ENCODE results near the gene DDX1.

DDX1 gene

DNA sequence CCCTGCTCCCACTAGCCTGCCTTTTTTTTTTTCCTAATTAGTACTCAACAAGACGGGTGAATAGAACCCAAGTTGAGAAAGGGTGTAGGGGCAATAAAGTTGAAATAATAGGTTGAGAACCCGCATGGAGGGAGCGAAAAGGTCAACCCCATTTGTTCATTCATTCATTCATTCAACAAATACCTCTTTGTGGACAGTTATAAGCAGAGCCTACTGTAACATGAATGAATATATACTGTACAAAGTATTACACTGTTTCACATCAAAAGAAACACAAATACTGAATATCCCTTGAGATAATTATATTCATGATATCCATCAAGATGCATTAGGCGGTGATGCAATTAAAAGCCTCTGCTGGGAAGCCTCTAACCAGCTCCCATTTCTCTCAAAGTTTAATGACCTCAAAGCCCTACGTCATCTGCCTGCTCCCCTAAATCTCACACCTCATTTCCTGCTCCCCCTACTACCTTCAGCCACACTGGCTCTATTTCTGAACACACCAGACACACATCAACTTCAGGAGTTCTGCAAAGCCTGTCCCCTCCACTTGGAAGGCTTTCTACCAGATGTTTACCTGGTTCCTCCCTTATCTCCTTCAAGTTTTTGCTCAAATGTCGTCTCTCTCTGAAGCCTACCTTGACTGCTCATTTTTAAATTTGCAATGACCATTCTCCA, 29.2 kb upstream of the DDX1 start:
- Histone ChIP-seq H3K4me3 (ENCODE audit: low read length, poor library complexity, severe bottlenecking) (peak overlapping the region; percentile 86), H3K9me2 (replicated peaks; ENCODE audit: low read depth, low read length) (no peaks in the 10 kb centered on the region), H3K27me3 (ENCODE audit: insufficient read depth, low read length, poor library complexity, severe bottlenecking) (no peaks in the 10 kb centered on the region), H3K4me1 (ENCODE audit: insufficient read depth, low read length, poor library complexity, severe bottlenecking) (peaks cover 38% of the 10 kb centered on the region), H2AFZ (ENCODE audit: low read length) (peak overlapping the region; percentile 97; the same call in 1 of the 2 replicates), H3K4me2 (ENCODE audit: low read depth, low read length, poor library complexity, severe bottlenecking) (peak overlapping the region; percentile 95), H3K79me2 (ENCODE audit: insufficient read depth, low read length) (peaks cover 40% of the 10 kb centered on the region), H3K9me3 (ENCODE audit: insufficient read depth, low read depth, low read length) (no peaks in the 10 kb centered on the region), H3K9ac (ENCODE audit: low read depth, low read length, poor library complexity, severe bottlenecking) (peak overlapping the region; percentile 82), H3K36me3 (ENCODE audit: insufficient read depth, low read length) (no peaks in the 10 kb centered on the region), H4K20me1 (ENCODE audit: insufficient read depth, low read length, poor library complexity, severe bottlenecking) (no peaks in the 10 kb centered on the region), H3F3A (ENCODE audit: low read depth) (no peaks in the 10 kb centered on the region)
- no peak for TF ChIP-seq EZH2phosphoT487 (IDR thresholded peaks at IDR 0.05; ENCODE audit: borderline replicate concordance)
- TF ChIP-seq, protein P1, sequence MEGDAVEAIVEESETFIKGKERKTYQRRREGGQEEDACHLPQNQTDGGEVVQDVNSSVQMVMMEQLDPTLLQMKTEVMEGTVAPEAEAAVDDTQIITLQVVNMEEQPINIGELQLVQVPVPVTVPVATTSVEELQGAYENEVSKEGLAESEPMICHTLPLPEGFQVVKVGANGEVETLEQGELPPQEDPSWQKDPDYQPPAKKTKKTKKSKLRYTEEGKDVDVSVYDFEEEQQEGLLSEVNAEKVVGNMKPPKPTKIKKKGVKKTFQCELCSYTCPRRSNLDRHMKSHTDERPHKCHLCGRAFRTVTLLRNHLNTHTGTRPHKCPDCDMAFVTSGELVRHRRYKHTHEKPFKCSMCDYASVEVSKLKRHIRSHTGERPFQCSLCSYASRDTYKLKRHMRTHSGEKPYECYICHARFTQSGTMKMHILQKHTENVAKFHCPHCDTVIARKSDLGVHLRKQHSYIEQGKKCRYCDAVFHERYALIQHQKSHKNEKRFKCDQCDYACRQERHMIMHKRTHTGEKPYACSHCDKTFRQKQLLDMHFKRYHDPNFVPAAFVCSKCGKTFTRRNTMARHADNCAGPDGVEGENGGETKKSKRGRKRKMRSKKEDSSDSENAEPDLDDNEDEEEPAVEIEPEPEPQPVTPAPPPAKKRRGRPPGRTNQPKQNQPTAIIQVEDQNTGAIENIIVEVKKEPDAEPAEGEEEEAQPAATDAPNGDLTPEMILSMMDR (conservative IDR thresholded peaks at IDR 0.05; ENCODE audit: low read length), result no peak

DNA sequence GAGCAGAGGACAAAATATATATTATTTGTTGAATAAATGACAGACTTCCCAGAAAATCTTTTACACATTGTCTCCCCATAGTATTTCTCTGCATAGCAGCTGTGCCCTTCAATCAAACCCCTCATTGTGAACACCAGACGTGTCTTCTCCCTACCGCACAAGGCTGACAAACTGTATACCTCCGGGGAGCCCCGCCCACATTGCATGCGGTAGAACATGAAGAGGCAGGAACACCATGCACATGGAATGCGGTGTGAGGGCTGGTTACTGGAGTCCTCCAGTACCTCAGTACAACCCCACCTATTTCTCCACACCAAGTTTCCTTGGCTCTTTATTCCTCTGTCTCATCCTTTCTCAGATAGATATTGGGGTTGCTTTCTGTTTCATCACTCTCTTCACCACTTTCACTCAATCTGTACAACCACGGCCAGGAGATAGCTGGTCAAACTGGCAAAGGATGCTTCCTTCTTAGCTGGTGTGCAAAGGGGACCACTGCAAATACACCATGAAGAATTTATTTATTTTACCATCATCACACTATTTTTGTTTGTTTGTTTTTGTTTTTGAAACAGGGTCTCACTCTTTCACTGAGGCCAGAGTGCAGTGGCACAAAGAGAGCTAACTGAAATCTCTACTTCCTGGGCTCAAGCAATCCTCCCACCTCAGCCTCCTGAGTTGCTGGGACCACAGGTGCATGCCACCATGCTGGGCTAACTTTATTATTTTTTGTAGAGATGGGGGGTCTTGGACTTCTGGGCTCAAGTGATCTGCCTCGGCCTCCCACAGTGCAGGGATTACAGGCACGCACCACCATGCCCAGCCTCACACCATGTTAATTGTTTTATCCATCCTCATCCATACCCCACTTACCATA, 28.2 kb upstream of the DDX1 start:
- Histone ChIP-seq H3K79me2 (ENCODE audit: insufficient read depth, low read length) (peaks cover 32% of the 10 kb centered on the region), H3K9me3 (ENCODE audit: insufficient read depth, low read depth, low read length) (no peaks in the 10 kb centered on the region), H3K9ac (ENCODE audit: low read depth, low read length, poor library complexity, severe bottlenecking) (no peak overlapping the region), H4K20me1 (ENCODE audit: insufficient read depth, low read length, poor library complexity, severe bottlenecking) (no peaks in the 10 kb centered on the region), H3K9me2 (replicated peaks; ENCODE audit: low read depth, low read length) (no peaks in the 10 kb centered on the region), H3K36me3 (ENCODE audit: insufficient read depth, low read length) (no peaks in the 10 kb centered on the region), H3K4me1 (ENCODE audit: insufficient read depth, low read length, poor library complexity, severe bottlenecking) (peaks cover 30% of the 10 kb centered on the region), H3K27me3 (ENCODE audit: insufficient read depth, low read length, poor library complexity, severe bottlenecking) (no peaks in the 10 kb centered on the region), H3F3A (ENCODE audit: low read depth) (no peaks in the 10 kb centered on the region), H3K4me3 (ENCODE audit: low read length, poor library complexity, severe bottlenecking) (no peak overlapping the region), H3K4me2 (ENCODE audit: low read depth, low read length, poor library complexity, severe bottlenecking) (no peak overlapping the region), H2AFZ (ENCODE audit: low read length) (no peak overlapping the region)
- TF ChIP-seq, protein P1 (conservative IDR thresholded peaks at IDR 0.05; ENCODE audit: low read length), result no peak
- no peak for TF ChIP-seq EZH2phosphoT487 (IDR thresholded peaks at IDR 0.05; ENCODE audit: borderline replicate concordance)

DNA sequence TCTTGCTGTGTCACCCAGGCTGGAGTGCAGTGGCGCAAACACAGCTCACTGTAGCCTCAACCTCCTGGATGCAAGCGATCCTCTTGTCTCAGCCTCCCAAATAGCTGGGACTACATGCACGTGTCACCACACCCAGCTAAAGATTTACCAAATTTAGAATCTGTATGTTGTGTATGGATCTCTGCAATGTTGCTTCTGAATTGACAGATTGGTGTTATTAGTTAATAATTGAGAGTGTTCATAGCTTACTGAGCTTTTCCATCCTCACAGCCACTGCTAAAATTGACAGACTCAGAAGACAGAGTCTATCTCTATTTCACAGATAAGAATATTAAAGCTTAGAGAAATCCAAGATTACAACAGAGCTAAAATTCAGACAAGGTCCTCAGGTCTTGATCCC, 26.3 kb upstream of the DDX1 start:
- no peaks in the 10 kb centered on the region for H3K27me3 ChIP-seq (ENCODE audit: insufficient read depth, low read length, poor library complexity, severe bottlenecking)
- H4K20me1 ChIP-seq (ENCODE audit: insufficient read depth, low read length, poor library complexity, severe bottlenecking), result no peaks in the 10 kb centered on the region
- H3F3A ChIP-seq (ENCODE audit: low read depth), result no peaks in the 10 kb centered on the region
- no peaks in the 10 kb centered on the region for H3K9me2 ChIP-seq (replicated peaks; ENCODE audit: low read depth, low read length)
- H3K79me2 ChIP-seq (ENCODE audit: insufficient read depth, low read length), result peaks cover 13% of the 10 kb centered on the region
- H3K4me2 ChIP-seq (ENCODE audit: low read depth, low read length, poor library complexity, severe bottlenecking), result no peak overlapping the region
- H3K36me3 ChIP-seq (ENCODE audit: insufficient read depth, low read length), result no peaks in the 10 kb centered on the region
- H3K9me3 ChIP-seq (ENCODE audit: insufficient read depth, low read depth, low read length), result no peaks in the 10 kb centered on the region
- TF ChIP-seq EZH2phosphoT487 (IDR thresholded peaks at IDR 0.05; ENCODE audit: borderline replicate concordance), result no peak
- TF ChIP-seq, protein P1 (conservative IDR thresholded peaks at IDR 0.05; ENCODE audit: low read length), result no peak
- no peak overlapping the region for H3K4me3 ChIP-seq (ENCODE audit: low read length, poor library complexity, severe bottlenecking)
- H3K9ac ChIP-seq (ENCODE audit: low read depth, low read length, poor library complexity, severe bottlenecking), result no peak overlapping the region
- no peak overlapping the region for H2AFZ ChIP-seq (ENCODE audit: low read length)
- peaks cover 15% of the 10 kb centered on the region for H3K4me1 ChIP-seq (ENCODE audit: insufficient read depth, low read length, poor library complexity, severe bottlenecking)

Data from Loucy (cell line).